H1 (cell line): ENCODE measurements around the gene DOHH. TPM values are rescaled to one million over a fixed set of nuclear protein-coding genes. Genes with fewer than 3 reads are reported as not detected.

Experiments
- CTCF ChIA-PET: fragments of 300-600 bp; sonication (Branson Sonifier 250); formaldehyde crosslinking; loops from one replicate; lab custom pipeline; 2021; ENCODE audit not compliant: partially characterized antibody; lab: Charles Lee
- POLR2A ChIA-PET: fragments of 300-600 bp; sonication (Branson Sonifier 250); formaldehyde crosslinking; loops from one replicate; lab custom pipeline; 2021; ENCODE audit warnings: inconsistent platforms; ENCODE audit not compliant: partially characterized antibody; lab: Charles Lee
- DNase-seq, 2 experiments: peaks; one replicate each; pipeline versions ENCODE4 v3.0.0 to v3.0.0-alpha.2; 2010 to 2022; ENCODE audit warnings: low spot score in 2 of 2, low read depth in 1 of 2, mixed read lengths in 1 of 2
- FAIRE-seq: peaks from 2 replicates; lab custom pipeline; 2011; peaks lifted over from hg19 to GRCh38; lab: Jason Lieb, UNC
- H2AFZ ChIP-seq: 2 replicates; pipeline ENCODE4 v1.8.1; 2012; ENCODE audit warnings: low read length, inconsistent platforms
- H2AK5ac ChIP-seq: 2 replicates; pipeline ENCODE4 v1.6.1; 2013; ENCODE audit warnings: low read depth, low read length
- H2BK120ac ChIP-seq: replicated peaks from 2 replicates; pipeline ENCODE3; 2013; ENCODE audit warnings: low read depth, low read length, inconsistent platforms
- H2BK12ac ChIP-seq: 2 replicates; pipeline ENCODE4 v1.6.1; 2013; ENCODE audit warnings: low read depth, low read length
- H2BK15ac ChIP-seq: 2 replicates; pipeline ENCODE4 v1.6.1; 2013; ENCODE audit warnings: low read length
- H2BK20ac ChIP-seq: 2 replicates; pipeline ENCODE4 v1.6.1; 2013; ENCODE audit warnings: low read length
- H2BK5ac ChIP-seq: 2 replicates; pipeline ENCODE4 v1.6.1; 2013; ENCODE audit warnings: low read depth, low read length
- H3K14ac ChIP-seq: 2 replicates; pipeline ENCODE4 v1.6.1; 2013; ENCODE audit warnings: inconsistent platforms; ENCODE audit not compliant: insufficient read length
- H3K18ac ChIP-seq: 2 replicates; pipeline ENCODE4 v1.6.1; 2013; ENCODE audit warnings: low read length; ENCODE audit errors: extremely low read depth
- H3K23ac ChIP-seq: 2 replicates; pipeline ENCODE4 v1.6.1; 2013; ENCODE audit warnings: inconsistent platforms; ENCODE audit not compliant: insufficient read length
- H3K23me2 ChIP-seq: 2 replicates; pipeline ENCODE4 v1.6.1; 2013; ENCODE audit warnings: low read depth, low read length
- H3K27ac ChIP-seq: 2 replicates; pipeline ENCODE4 v1.6.1; 2011; ENCODE audit warnings: low read depth, low read length, inconsistent platforms
- H3K27me3 ChIP-seq, 4 experiments: replicated peaks in 1 of 4; 1 replicate in 1 of 4; 2 replicates in 3 of 4; pipeline versions ENCODE4 v1.6.1 to v1.8.1; 2011 to 2013; ENCODE audit warnings: low read length in 3 of 4, mild to moderate bottlenecking in 3 of 4, inconsistent platforms in 2 of 4, mixed read lengths in 2 of 4, moderate library complexity in 1 of 4; ENCODE audit not compliant: control insufficient read depth in 3 of 4, insufficient read depth in 3 of 4; ENCODE audit errors: extremely low read depth in 1 of 4
- H3K36me3 ChIP-seq, 4 experiments: 2 replicates each; pipeline versions ENCODE4 v1.6.1 to v1.8.1; 2011 to 2013; ENCODE audit warnings: mild to moderate bottlenecking in 4 of 4, low read length in 3 of 4, moderate library complexity in 2 of 4, control low read depth in 1 of 4, inconsistent platforms in 1 of 4; ENCODE audit not compliant: insufficient read depth in 4 of 4, control insufficient read depth in 2 of 4
- H3K4ac ChIP-seq: replicated peaks from 2 replicates; pipeline ENCODE3; 2013; ENCODE audit warnings: low read length, low read depth, mixed read lengths, inconsistent platforms; ENCODE audit not compliant: insufficient read length
- H3K4me1 ChIP-seq, 4 experiments: replicated peaks in 1 of 4; 1 replicate in 1 of 4; 2 replicates in 3 of 4; pipeline versions ENCODE4 v1.6.1 to v1.8.1; 2011 to 2013; ENCODE audit warnings: low read length in 3 of 4, inconsistent platforms in 2 of 4, mixed read lengths in 1 of 4; ENCODE audit not compliant: insufficient read depth in 4 of 4, control insufficient read depth in 3 of 4
- H3K4me2 ChIP-seq, 2 experiments: 2 replicates each; pipeline versions ENCODE4 v1.6.1 to v1.8.1; 2011 to 2013; ENCODE audit warnings: low read depth in 2 of 2, low read length in 2 of 2, control low read depth in 1 of 2, inconsistent platforms in 1 of 2, mild to moderate bottlenecking in 1 of 2; ENCODE audit not compliant: insufficient read depth in 1 of 2
- H3K4me3 ChIP-seq, 4 experiments: fragments of 200-600, 300-600 bp in 1 of 4; sonication (generic), shearing (Covaris generic), sonication (Bioruptor Twin) in 1 of 4; 2 replicates each; pipeline versions ENCODE4 v1.5.1 to v1.8.1; 2011 to 2016; ENCODE audit warnings: low read length in 4 of 4, low read depth in 3 of 4, control low read depth in 2 of 4, inconsistent platforms in 2 of 4, mild to moderate bottlenecking in 2 of 4, mixed read lengths in 1 of 4, moderate library complexity in 1 of 4; ENCODE audit not compliant: insufficient read depth in 2 of 4; ENCODE audit errors: extremely low read depth in 1 of 4
- H3K56ac ChIP-seq: replicated peaks from 2 replicates; pipeline ENCODE3; 2013; ENCODE audit warnings: low read depth, mild to moderate bottlenecking, mixed read lengths, low read length, inconsistent platforms; ENCODE audit not compliant: insufficient read length
- H3K79me1 ChIP-seq: 2 replicates; pipeline ENCODE4 v1.6.1; 2013; ENCODE audit warnings: low read depth, low read length, control low read depth
- H3K79me2 ChIP-seq, 2 experiments: 2 replicates each; pipeline versions ENCODE4 v1.6.1 to v1.8.1; 2012 to 2013; ENCODE audit warnings: low read length in 2 of 2, mild to moderate bottlenecking in 2 of 2, inconsistent platforms in 1 of 2; ENCODE audit not compliant: insufficient read depth in 2 of 2, control insufficient read depth in 1 of 2
- H3K9ac ChIP-seq, 4 experiments: replicated peaks in 1 of 4; 1 replicate in 1 of 4; 2 replicates in 3 of 4; pipeline versions ENCODE4 v1.6.1 to v1.8.1; 2011 to 2013; ENCODE audit warnings: low read depth in 3 of 4, low read length in 3 of 4, control low read depth in 2 of 4, mild to moderate bottlenecking in 2 of 4, moderate library complexity in 2 of 4, inconsistent platforms in 1 of 4; ENCODE audit errors: extremely low read depth in 1 of 4
- H3K9me3 ChIP-seq, 2 experiments: 2 replicates each; pipeline versions ENCODE4 v1.6.1 to v1.8.1; 2012 to 2013; ENCODE audit warnings: mild to moderate bottlenecking in 2 of 2, moderate library complexity in 2 of 2, control low read depth in 1 of 2, inconsistent platforms in 1 of 2, low read depth in 1 of 2, low read length in 1 of 2, mixed read lengths in 1 of 2; ENCODE audit not compliant: insufficient read depth in 2 of 2
- H4K20me1 ChIP-seq, 2 experiments: replicated peaks in 1 of 2; 2 replicates each; pipeline versions ENCODE3 to v1.8.1; 2011 to 2013; ENCODE audit warnings: inconsistent platforms in 2 of 2, low read length in 2 of 2, mild to moderate bottlenecking in 1 of 2; ENCODE audit not compliant: insufficient read depth in 2 of 2, control insufficient read depth in 1 of 2
- H4K5ac ChIP-seq: 2 replicates; pipeline ENCODE4 v1.6.1; 2013; ENCODE audit warnings: low read length, low read depth, mixed read lengths, inconsistent platforms; ENCODE audit not compliant: insufficient read length
- H4K8ac ChIP-seq: 2 replicates; pipeline ENCODE4 v1.8.0; 2013; ENCODE audit warnings: mild to moderate bottlenecking, moderate library complexity, low read length, inconsistent platforms; ENCODE audit not compliant: insufficient read depth; ENCODE audit errors: extremely low read depth
- H4K91ac ChIP-seq: replicated peaks from 2 replicates; pipeline ENCODE3; 2013; ENCODE audit warnings: low read length, mixed read lengths, inconsistent platforms; ENCODE audit not compliant: insufficient read length
- CHD1 ChIP-seq: IDR thresholded peaks from 2 replicates; pipeline ENCODE4 v1.6.1; 2012; ENCODE audit warnings: low read depth, low read length, improper control_type of control experiment
- WGBS, 2 experiments: shearing (Covaris generic) in 1 of 2; methylation state at CpG; one replicate each; pipeline versions ENCODE4 v1.1.6 to v1.1.7; 2013 to 2015; ENCODE audit warnings: low lambda C conversion rate in 2 of 2, mixed read lengths in 2 of 2, inconsistent platforms in 1 of 2, low coverage in 1 of 2, missing lambda C conversion rate in 1 of 2; ENCODE audit not compliant: insufficient replicate concordance in 2 of 2, insufficient coverage in 1 of 2, insufficient read length in 1 of 2; ENCODE audit errors: extremely low coverage in 1 of 2, missing lambda C conversion rate in 1 of 2; 5-methylcytosine and 5-hydroxymethylcytosine counted together
- polyA plus RNA-seq, 7 experiments: library from polyadenylated mRNA; depleted of rRNA in 3 of 7; stranded (reverse) in 5 of 7; unstranded in 2 of 7; fragments of >200 nt in 5 of 7; fragments of 200-250 nt in 2 of 7; gene quantifications; 1 replicate in 5 of 7; 2 replicates in 1 of 7; 4 replicates in 1 of 7; pipeline versions ENCODE4 v1.2.1 to v1.2.3, GENCODE V29; 2011 to 2013; ENCODE audit warnings: missing spikeins in 2 of 7, mixed read lengths in 2 of 7
- total RNA-seq: library from RNA; stranded (reverse); fragmentation: NEBNext Ultra II Directional; extraction: Animal tissue kit (Norgen Biotek cat#: 25700); gene quantifications from 2 replicates; pipeline ENCODE4 v1.2.1, GENCODE V29; 2021

Gene DOHH
- total and polyA plus RNA-seq, 2 of the 8 experiments (the other 6 are each of a cell fraction or from before 2014, with no cell fraction given) = 7.3 to 17.7 TPM

DNA sequence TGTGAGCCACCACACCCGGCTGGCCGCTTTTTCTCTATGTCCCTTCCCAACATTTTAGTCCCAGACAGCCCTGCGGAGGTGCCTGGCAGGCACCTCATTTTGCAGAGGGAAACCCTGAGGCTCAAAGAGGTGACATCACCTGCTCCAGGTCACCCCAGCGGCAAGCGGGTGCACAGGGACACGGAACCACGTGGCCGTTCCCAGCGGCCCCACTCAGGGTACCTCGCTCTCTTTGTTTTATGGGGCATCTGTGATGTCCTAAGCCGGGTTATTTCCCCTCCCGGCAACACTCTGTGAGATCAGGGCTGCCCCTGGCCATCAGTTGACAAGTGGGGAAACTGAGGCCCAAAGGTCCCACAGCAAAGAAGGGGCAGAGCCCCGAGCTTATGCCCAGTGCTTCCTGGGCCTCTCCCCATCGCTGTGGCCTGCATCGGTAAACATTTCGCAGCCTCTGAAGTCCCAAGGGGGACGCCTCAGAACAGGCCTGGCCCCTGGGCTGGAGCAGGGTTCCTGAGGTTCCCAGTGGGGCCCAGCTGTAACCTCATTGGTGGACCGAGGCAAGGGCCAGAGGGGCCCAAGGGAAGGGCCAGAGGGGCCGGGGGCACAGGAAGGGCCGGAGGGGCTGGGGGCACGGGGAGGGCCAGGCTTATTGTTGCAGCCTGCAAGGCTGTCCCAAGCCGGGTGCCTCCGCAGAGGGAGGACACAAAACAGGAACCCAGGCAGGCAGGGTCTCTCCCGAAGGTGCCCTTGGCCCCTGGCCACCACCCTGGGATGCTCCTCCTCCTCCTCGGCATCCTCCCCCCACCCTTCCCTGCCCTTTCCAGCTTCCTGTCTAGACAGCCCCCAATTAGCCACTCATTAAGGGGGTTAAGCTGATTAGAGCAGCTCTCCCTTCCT, 59.1 kb downstream of the DOHH start:
- CTCF ChIA-PET = interaction anchor here (0.5 to 3.6 kb wide), 12 partner anchors 10 to 137 kb away, joined by 3 to 17 read pairs (median 4); no protein-coding TSS in a partner anchor
- no peak overlapping the region for H2BK12ac ChIP-seq
- H3K23ac ChIP-seq = no peak overlapping the region
- H3K4ac ChIP-seq = no peak overlapping the region
- H3K4me2 ChIP-seq = no peak overlapping the region
- H3K9ac ChIP-seq = no peak overlapping the region
- H2BK20ac ChIP-seq = no peak overlapping the region
- peaks cover 3 to 15% (median 10%) of the 10 kb centered on the region in 4 experiments for H3K4me1 ChIP-seq
- no peak overlapping the region for H2AFZ ChIP-seq
- FAIRE-seq (no peak), DNase-seq (no peak)
- H3K79me1 ChIP-seq = no peaks in the 10 kb centered on the region
- H3K14ac ChIP-seq = no peak overlapping the region
- H3K27ac ChIP-seq = no peak overlapping the region
- H3K23me2 ChIP-seq = peaks cover 2% of the 10 kb centered on the region; the same call in 1 of the 2 replicates
- H4K91ac ChIP-seq = no peak overlapping the region
- no peak overlapping the region for H2BK5ac ChIP-seq
- POLR2A ChIA-PET = interaction anchor here (0.9 to 2.0 kb wide), 3 partner anchors 12 to 101 kb away, joined by 3 to 5 read pairs (median 5); no protein-coding TSS in a partner anchor
- H3K79me2 ChIP-seq = no peaks in the 10 kb centered on the region
- H3K27me3 ChIP-seq = no peaks in the 10 kb centered on the region
- TF ChIP-seq CHD1 = no peak
- H2AK5ac ChIP-seq = peak overlapping the region; percentile 65; the same call in 1 of the 2 replicates
- H3K4me3 ChIP-seq = no peak overlapping the region
- H4K20me1 ChIP-seq = peaks cover 0 to 5% of the 10 kb centered on the region in 2 experiments
- no peak overlapping the region for H3K56ac ChIP-seq
- no peak overlapping the region for H3K18ac ChIP-seq
- H3K9me3 ChIP-seq = no peaks in the 10 kb centered on the region
- no peak overlapping the region for H2BK120ac ChIP-seq
- H4K5ac ChIP-seq = no peak overlapping the region
- WGBS, 2 experiments = 91% methylated on average over 20 of the region's 25 CpGs; no CpG with 5 or more reads in 1 of the 2 experiments
- H2BK15ac ChIP-seq = no peak overlapping the region
- H4K8ac ChIP-seq = no peak overlapping the region; the same call in 1 of the 2 replicates
- H3K36me3 ChIP-seq = no peaks in the 10 kb centered on the region
